Trophoblast cell (in vitro differentiated cells and primary cell): ENCODE measurements around the gene PRKN.

Experiments
- DNase-seq, 2 donors: peaks; one replicate each; pipeline ENCODE4 v3.0.0-alpha.2; 2016
- H2AFZ ChIP-seq: 2 replicates; pipeline ENCODE4 v1.6.1; 2013; ENCODE audit warnings: low read length, moderate library complexity, mild to moderate bottlenecking; ENCODE audit not compliant: insufficient read depth, poor library complexity
- H2AK5ac ChIP-seq: 2 replicates; pipeline ENCODE4 v1.6.1; 2013; ENCODE audit warnings: mild to moderate bottlenecking, low read length
- H2BK120ac ChIP-seq: 2 replicates; pipeline ENCODE4 v1.6.1; 2013; ENCODE audit warnings: low read length, mild to moderate bottlenecking, moderate library complexity; ENCODE audit not compliant: insufficient read depth, poor library complexity
- H2BK12ac ChIP-seq: 2 replicates; pipeline ENCODE4 v1.6.1; 2013; ENCODE audit warnings: mild to moderate bottlenecking, low read length, moderate library complexity
- H2BK5ac ChIP-seq: 2 replicates; pipeline ENCODE4 v1.6.1; 2013; ENCODE audit warnings: low read length, low read depth, moderate library complexity, mild to moderate bottlenecking; ENCODE audit not compliant: poor library complexity
- H3K14ac ChIP-seq: 2 replicates; pipeline ENCODE4 v1.6.1; 2013; ENCODE audit warnings: mild to moderate bottlenecking, low read length
- H3K18ac ChIP-seq: 2 replicates; pipeline ENCODE4 v1.6.1; 2013; ENCODE audit warnings: mild to moderate bottlenecking, low read length
- H3K23ac ChIP-seq: 2 replicates; pipeline ENCODE4 v1.6.1; 2013; ENCODE audit warnings: low read length
- H3K27ac ChIP-seq: 2 replicates; pipeline ENCODE4 v1.5.1; 2013; ENCODE audit warnings: low read depth, mild to moderate bottlenecking, inconsistent platforms, low read length, moderate library complexity
- H3K27me3 ChIP-seq: 2 replicates; pipeline ENCODE4 v1.6.1; 2013; ENCODE audit warnings: inconsistent platforms, mild to moderate bottlenecking, low read length, moderate library complexity; ENCODE audit not compliant: insufficient read depth
- H3K36me3 ChIP-seq, 2 experiments: 1 replicate in 1 of 2; 2 replicates in 1 of 2; pipeline ENCODE4 v1.6.1; 2013; ENCODE audit warnings: low read length in 2 of 2, mild to moderate bottlenecking in 2 of 2, moderate library complexity in 1 of 2; ENCODE audit not compliant: insufficient read depth in 2 of 2, control insufficient read depth in 1 of 2
- H3K4ac ChIP-seq: 2 replicates; pipeline ENCODE4 v1.6.1; 2013; ENCODE audit warnings: low read depth, mild to moderate bottlenecking, low read length, moderate library complexity
- H3K4me1 ChIP-seq, 2 experiments: 1 replicate in 1 of 2; 2 replicates in 1 of 2; pipeline ENCODE4 v1.6.1; 2013; ENCODE audit warnings: low read length in 2 of 2, mild to moderate bottlenecking in 2 of 2, moderate library complexity in 1 of 2; ENCODE audit not compliant: insufficient read depth in 2 of 2, control insufficient read depth in 1 of 2
- H3K4me2 ChIP-seq: 2 replicates; pipeline ENCODE4 v1.6.1; 2013; ENCODE audit warnings: inconsistent platforms, mild to moderate bottlenecking, low read length, moderate library complexity
- H3K4me3 ChIP-seq: 2 replicates; pipeline ENCODE4 v1.5.1; 2013; ENCODE audit warnings: mild to moderate bottlenecking, low read depth, low read length, inconsistent platforms
- H3K79me1 ChIP-seq: one replicate; pipeline ENCODE4 v1.6.1; 2013; ENCODE audit warnings: low read length
- H3K79me2 ChIP-seq: 2 replicates; pipeline ENCODE4 v1.6.1; 2013; ENCODE audit warnings: low read length, mild to moderate bottlenecking; ENCODE audit not compliant: control insufficient read depth, insufficient read depth, poor library complexity
- H3K9ac ChIP-seq: 2 replicates; pipeline ENCODE4 v1.6.1; 2013; ENCODE audit warnings: mild to moderate bottlenecking, low read length
- H3K9me3 ChIP-seq: 2 replicates; pipeline ENCODE4 v1.6.1; 2013; ENCODE audit warnings: low read depth, mild to moderate bottlenecking, control low read depth, inconsistent platforms, low read length; ENCODE audit not compliant: insufficient read depth
- H4K12ac ChIP-seq: 2 replicates; pipeline ENCODE4 v1.6.1; 2013; ENCODE audit warnings: low read depth, mild to moderate bottlenecking, low read length, moderate library complexity
- H4K8ac ChIP-seq: 2 replicates; pipeline ENCODE4 v1.6.1; 2013; ENCODE audit warnings: low read depth, mild to moderate bottlenecking, low read length, moderate library complexity
- H4K91ac ChIP-seq: one replicate; pipeline ENCODE4 v1.6.1; 2013; ENCODE audit warnings: low read depth, mild to moderate bottlenecking, low read length, moderate library complexity
- WGBS: extraction: QIAGEN DNeasy Blood & Tissue Kit; methylation state at CpG from one replicate; pipeline ENCODE4 v1.1.7; 2013; ENCODE audit warnings: missing lambda C conversion rate; ENCODE audit not compliant: insufficient read length, insufficient coverage; ENCODE audit errors: extremely low coverage; 5-methylcytosine and 5-hydroxymethylcytosine counted together

PRKN gene

GRCh38 chr6:162244031-162244430 is 483.5 kb downstream of the PRKN start:
- Histone ChIP-seq H2BK120ac (no peak overlapping the region), H2BK5ac (no peak overlapping the region), H2AFZ (no peak overlapping the region), H3K4ac (no peak overlapping the region), H4K91ac (no peak overlapping the region), H3K9me3 (no peaks in the 10 kb centered on the region), H3K4me3 (no peak overlapping the region), H3K27ac (no peak overlapping the region), H3K79me2 (no peaks in the 10 kb centered on the region), H3K27me3 (no peaks in the 10 kb centered on the region), H3K23ac (no peak overlapping the region), H3K18ac (no peak overlapping the region), H4K12ac (no peak overlapping the region), H3K14ac (no peak overlapping the region), H2AK5ac (no peak overlapping the region), H3K9ac (no peak overlapping the region), H3K36me3 (no peaks in the 10 kb centered on the region), H4K8ac (no peak overlapping the region), H3K4me1 (no peaks in the 10 kb centered on the region), H2BK12ac (no peak overlapping the region), H3K79me1 (no peaks in the 10 kb centered on the region), H3K4me2 (no peak overlapping the region)
- WGBS, result no CpG with 5 or more reads among the region's 1 CpG
- no peak for DNase-seq

GRCh38 chr6:162242915-162243314 is 484.7 kb downstream of the PRKN start:
- Histone ChIP-seq H3K79me2 (no peaks in the 10 kb centered on the region), H2BK12ac (no peak overlapping the region), H3K4me3 (no peak overlapping the region), H3K4me2 (no peak overlapping the region), H4K8ac (no peak overlapping the region), H3K18ac (no peak overlapping the region), H3K79me1 (no peaks in the 10 kb centered on the region), H2BK5ac (no peak overlapping the region), H2AFZ (no peak overlapping the region), H3K27me3 (no peaks in the 10 kb centered on the region), H3K9ac (no peak overlapping the region), H3K23ac (no peak overlapping the region), H3K27ac (no peak overlapping the region), H2AK5ac (no peak overlapping the region), H3K4me1 (no peaks in the 10 kb centered on the region), H3K36me3 (no peaks in the 10 kb centered on the region), H4K12ac (no peak overlapping the region), H3K9me3 (no peaks in the 10 kb centered on the region), H4K91ac (no peak overlapping the region), H3K4ac (no peak overlapping the region), H3K14ac (no peak overlapping the region), H2BK120ac (no peak overlapping the region)
- DNase-seq, result no peak
- no CpG with 5 or more reads among the region's 1 CpG for WGBS

GRCh38 chr6:162239330-162239729 is 488.2 kb downstream of the PRKN start:
- H2AFZ ChIP-seq, result no peak overlapping the region
- no CpG with 5 or more reads among the region's 9 CpGs for WGBS

GRCh38 chr6:162238675-162239074 is 488.9 kb downstream of the PRKN start:
- Histone ChIP-seq H3K4ac (no peak overlapping the region), H4K91ac (no peak overlapping the region), H2BK120ac (no peak overlapping the region), H3K27ac (no peak overlapping the region), H3K36me3 (no peaks in the 10 kb centered on the region), H3K18ac (no peak overlapping the region), H2AFZ (no peak overlapping the region), H3K9ac (no peak overlapping the region), H3K4me3 (no peak overlapping the region), H3K79me1 (no peaks in the 10 kb centered on the region), H4K8ac (no peak overlapping the region), H3K9me3 (no peaks in the 10 kb centered on the region), H3K4me2 (no peak overlapping the region), H2AK5ac (no peak overlapping the region), H3K27me3 (no peaks in the 10 kb centered on the region), H3K23ac (no peak overlapping the region), H4K12ac (no peak overlapping the region), H2BK5ac (no peak overlapping the region), H3K14ac (no peak overlapping the region), H2BK12ac (no peak overlapping the region), H3K4me1 (no peaks in the 10 kb centered on the region), H3K79me2 (no peaks in the 10 kb centered on the region)
- DNase-seq, result no peak
- WGBS, result no CpG with 5 or more reads among the region's 8 CpGs

More at GRCh38 chr6:162239330-162239729, 488.2 kb downstream of the PRKN start:
- Histone ChIP-seq H3K4me3 (no peak overlapping the region), H3K4ac (no peak overlapping the region), H3K4me2 (no peak overlapping the region), H3K27me3 (no peaks in the 10 kb centered on the region), H3K79me1 (no peaks in the 10 kb centered on the region), H3K27ac (no peak overlapping the region), H3K79me2 (no peaks in the 10 kb centered on the region), H3K36me3 (no peaks in the 10 kb centered on the region), H3K9me3 (no peaks in the 10 kb centered on the region), H4K91ac (no peak overlapping the region), H2BK5ac (no peak overlapping the region), H3K23ac (no peak overlapping the region), H4K8ac (no peak overlapping the region), H2BK12ac (no peak overlapping the region), H2AK5ac (no peak overlapping the region), H2BK120ac (no peak overlapping the region), H3K14ac (no peak overlapping the region), H3K4me1 (no peaks in the 10 kb centered on the region), H4K12ac (no peak overlapping the region), H3K18ac (no peak overlapping the region), H3K9ac (no peak overlapping the region)
- DNase-seq, result no peak
